HEK293 (cell line): ENCODE measurements around the gene KLHDC10.

Source experiments
- CTCF ChIA-PET: fragments of 350-600 bp; formaldehyde crosslinking; extraction: SDS; loops from one replicate; lab custom pipeline; 2021; ENCODE audit warnings: antibody characterized with exemption; lab: Yijun Ruan, JAX
- POLR2A ChIA-PET: fragments of 300-600 bp; formaldehyde crosslinking; extraction: SDS; loops from one replicate; lab custom pipeline; 2020; ENCODE audit warnings: antibody characterized with exemption, inconsistent platforms; lab: Yijun Ruan, JAX
- H3K27ac ChIP-seq: fragments of 200-500 bp; sonication (Bioruptor generic); 2 replicates; pipeline ENCODE4 v1.5.1; 2014; ENCODE audit warnings: low read depth, low read length, control low read depth, inconsistent platforms; ENCODE audit errors: extremely low read depth
- H3K36me3 ChIP-seq, 2 experiments: fragments of 200-500 bp in 1 of 2; sonication (Bioruptor generic) in 1 of 2; 1 replicate in 1 of 2; 2 replicates in 1 of 2; pipeline ENCODE4 v1.5.1; 2014 to 2017; ENCODE audit warnings: inconsistent platforms in 2 of 2, low read length in 2 of 2; ENCODE audit not compliant: control insufficient read depth in 2 of 2, insufficient read depth in 1 of 2
- H3K4me1 ChIP-seq: fragments of 200-500 bp; sonication (Bioruptor generic); 2 replicates; pipeline ENCODE4 v1.5.1; 2014; ENCODE audit warnings: mild to moderate bottlenecking, low read length, inconsistent platforms; ENCODE audit not compliant: control insufficient read depth, insufficient read depth
- H3K4me3 ChIP-seq: 2 replicates; pipeline ENCODE4 v1.5.1; 2011; ENCODE audit warnings: low read depth, mild to moderate bottlenecking, control low read depth, low read length, moderate library complexity
- H3K9me3 ChIP-seq: fragments of 200-500 bp; sonication (Bioruptor generic); 2 replicates; pipeline ENCODE4 v1.5.1; 2014; ENCODE audit warnings: low read depth, low read length, inconsistent platforms; ENCODE audit not compliant: control insufficient read depth, insufficient read depth
- BCL11A ChIP-seq: fragments of 450-650 bp; formaldehyde crosslinking; IDR thresholded peaks from 2 replicates; pipeline ENCODE4 v1.5.1; 2016; ENCODE audit warnings: low read depth, missing biosample characterization, missing genetic modification characterization
- GLI4 ChIP-seq: fragments of 450-650 bp; formaldehyde crosslinking; IDR thresholded peaks from 2 replicates; pipeline ENCODE4 v1.5.1; 2016; ENCODE audit warnings: missing biosample characterization, missing genetic modification characterization
- MEIS1 ChIP-seq: sonication (generic); formaldehyde crosslinking; IDR thresholded peaks from 2 replicates; pipeline ENCODE4 v1.8.1; 2022; ENCODE audit warnings: missing genetic modification reagents, mild to moderate bottlenecking, borderline replicate concordance
- MYNN ChIP-seq: fragments of 450-650 bp; formaldehyde crosslinking; IDR thresholded peaks from 2 replicates; pipeline ENCODE4 v1.5.1; 2016; ENCODE audit warnings: missing biosample characterization, missing genetic modification characterization, borderline replicate concordance
- MZF1 ChIP-seq: fragments of 450-650 bp; formaldehyde crosslinking; IDR thresholded peaks from 2 replicates; pipeline ENCODE4 v1.5.1; 2017; ENCODE audit warnings: missing biosample characterization, missing genetic modification characterization, borderline replicate concordance
- SP3 ChIP-seq: fragments of 450-650 bp; formaldehyde crosslinking; IDR thresholded peaks from 2 replicates; pipeline ENCODE4 v1.5.1; 2016; ENCODE audit warnings: missing biosample characterization, missing genetic modification characterization
- ZBTB1 ChIP-seq: fragments of 450-650 bp; formaldehyde crosslinking; IDR thresholded peaks from 2 replicates; pipeline ENCODE4 v1.5.1; 2016; ENCODE audit warnings: missing biosample characterization, missing genetic modification characterization
- ZFP3 ChIP-seq: fragments of 450-650 bp; formaldehyde crosslinking; IDR thresholded peaks from 2 replicates; pipeline ENCODE4 v1.5.1; 2016; ENCODE audit warnings: low read depth, missing biosample characterization, missing genetic modification characterization
- ZNF146 ChIP-seq: fragments of 450-650 bp; formaldehyde crosslinking; IDR thresholded peaks from 2 replicates; pipeline ENCODE4 v1.5.1; 2016; ENCODE audit warnings: missing biosample characterization, missing genetic modification characterization
- ZNF155 ChIP-seq: fragments of 450-650 bp; formaldehyde crosslinking; IDR thresholded peaks from 2 replicates; pipeline ENCODE4 v1.5.1; 2016; ENCODE audit warnings: missing biosample characterization, missing genetic modification characterization
- ZNF175 ChIP-seq: fragments of 450-650 bp; formaldehyde crosslinking; IDR thresholded peaks from 2 replicates; pipeline ENCODE4 v1.5.1; 2016; ENCODE audit warnings: missing biosample characterization, missing genetic modification characterization
- ZNF248 ChIP-seq: fragments of 450-650 bp; formaldehyde crosslinking; IDR thresholded peaks from 2 replicates; pipeline ENCODE4 v1.5.1; 2017; ENCODE audit warnings: missing biosample characterization, missing genetic modification characterization
- ZNF302 ChIP-seq: fragments of 450-650 bp; formaldehyde crosslinking; IDR thresholded peaks from 2 replicates; pipeline ENCODE4 v1.5.1; 2016; ENCODE audit warnings: missing biosample characterization, missing genetic modification characterization, low read depth
- ZNF324 ChIP-seq: fragments of 450-650 bp; formaldehyde crosslinking; IDR thresholded peaks from 2 replicates; pipeline ENCODE4 v1.5.1; 2016; ENCODE audit warnings: missing biosample characterization, missing genetic modification characterization
- ZNF350 ChIP-seq: fragments of 450-650 bp; formaldehyde crosslinking; IDR thresholded peaks from 2 replicates; pipeline ENCODE4 v1.5.0; 2017; ENCODE audit warnings: missing biosample characterization, mild to moderate bottlenecking, missing genetic modification characterization
- ZNF391 ChIP-seq: fragments of 450-650 bp; formaldehyde crosslinking; IDR thresholded peaks from 2 replicates; pipeline ENCODE4 v1.5.1; 2016; ENCODE audit warnings: low read depth, missing biosample characterization, missing genetic modification characterization, borderline replicate concordance
- ZNF629 ChIP-seq: fragments of 450-650 bp; formaldehyde crosslinking; IDR thresholded peaks from 2 replicates; pipeline ENCODE4 v1.5.1; 2017; ENCODE audit warnings: missing biosample characterization, missing genetic modification characterization
- ZNF747 ChIP-seq: fragments of 450-650 bp; formaldehyde crosslinking; IDR thresholded peaks from 2 replicates; pipeline ENCODE4 v1.5.1; 2016; ENCODE audit warnings: missing biosample characterization, missing genetic modification characterization
- ZNF791 ChIP-seq: fragments of 450-650 bp; formaldehyde crosslinking; IDR thresholded peaks from 2 replicates; pipeline ENCODE4 v1.5.1; 2016; ENCODE audit warnings: missing biosample characterization, missing genetic modification characterization
- TF ChIP-seq, protein P1 (sequence below): IDR thresholded peaks from 2 replicates; pipeline ENCODE4 v1.6.1; 2011; ENCODE audit warnings: mild to moderate bottlenecking, low read depth, low read length, borderline replicate concordance
- TF ChIP-seq, protein P2 (sequence below): fragments of 450-650 bp; formaldehyde crosslinking; optimal IDR thresholded peaks from 2 replicates; pipeline ENCODE3; 2016; ENCODE audit warnings: missing biosample characterization, mild to moderate bottlenecking, missing genetic modification characterization
- TF ChIP-seq, protein P3 (sequence below): fragments of 450-650 bp; formaldehyde crosslinking; IDR thresholded peaks from 2 replicates; pipeline ENCODE4 v1.5.1; 2017; ENCODE audit warnings: missing biosample characterization, missing genetic modification characterization

The KLHDC10 gene

DNA sequence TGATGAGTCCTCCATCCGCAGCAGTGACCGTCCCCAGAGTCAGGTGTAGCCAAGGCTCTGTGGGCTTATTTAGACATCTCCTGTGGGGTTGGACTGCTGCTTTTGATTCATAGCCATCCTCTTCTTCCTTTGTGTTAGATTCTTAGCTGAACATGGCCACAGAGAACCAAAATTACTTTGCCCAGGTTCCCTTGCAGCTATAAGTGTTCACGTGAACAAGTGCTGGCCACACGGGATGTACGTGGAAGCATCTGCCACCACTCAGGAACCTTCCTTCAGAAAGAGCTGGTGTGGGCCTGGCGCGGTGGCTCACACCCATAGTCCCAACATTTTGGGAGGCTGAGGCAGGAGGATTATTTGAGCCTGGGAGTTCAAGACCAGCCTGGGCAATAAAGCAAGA, 85.8 kb downstream of the KLHDC10 start:
- ChIA-PET POLR2A (interaction anchor here (0.5 to 0.7 kb wide), 2 partner anchors 10 to 105 kb away, joined by 3 to 6 read pairs; partner anchors contain the start of gene ZC3HC1), CTCF (interaction anchor here (0.6 kb wide), 1 partner anchor 895 kb away, joined by 5 read pairs; no protein-coding TSS in a partner anchor)

DNA sequence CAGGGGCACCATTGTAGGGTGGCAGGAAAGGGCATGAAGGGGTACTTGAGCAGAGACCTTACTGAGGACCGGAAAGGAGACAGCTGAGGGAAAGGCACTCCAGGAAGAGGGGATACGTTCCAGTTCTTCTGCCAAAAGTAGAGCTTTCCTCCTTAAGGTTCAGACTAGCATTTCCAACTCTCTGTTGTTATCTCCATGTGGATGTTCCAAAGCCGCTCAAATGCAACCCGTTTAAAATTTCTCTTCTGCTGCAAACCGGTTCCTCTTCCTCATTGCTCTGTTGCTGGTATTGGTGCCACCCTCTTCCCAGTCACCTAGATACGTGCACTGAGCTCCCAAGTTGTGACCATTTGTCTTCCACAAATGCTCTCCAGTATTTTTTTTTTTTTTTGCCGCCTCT, 87.4 kb downstream of the KLHDC10 start:
- TF ChIP-seq MZF1 (tag by site-specific recombination) = 0 out of 2 replicates have a peak, but pooled peaks have one; percentile 53
- no peak for TF ChIP-seq ZNF350 (tag by site-specific recombination)
- no peak for TF ChIP-seq ZNF629 (tag by site-specific recombination)
- TF ChIP-seq, all 188 proteins: peak for 1
- H3K27ac ChIP-seq = no peak overlapping the region
- ChIA-PET CTCF (no interaction called here), POLR2A (no interaction called here)
- H3K4me3 ChIP-seq = no peak overlapping the region
- H3K36me3 ChIP-seq = peaks cover 0 to 24% of the 10 kb centered on the region in 2 experiments; a peak in 2 of 3 replicates
- no peaks in the 10 kb centered on the region for H3K4me1 ChIP-seq
- H3K9me3 ChIP-seq = no peaks in the 10 kb centered on the region

More for the DNA sequence above, 85.8 kb downstream of the KLHDC10 start:
- Histone ChIP-seq H3K36me3 (peaks cover 0 to 12% of the 10 kb centered on the region in 2 experiments; a peak in 2 of 3 replicates), H3K9me3 (no peaks in the 10 kb centered on the region), H3K4me1 (no peaks in the 10 kb centered on the region), H3K4me3 (no peak overlapping the region), H3K27ac (no peak overlapping the region)
- TF ChIP-seq MEIS1 (CRISPR knock-in tag) = no peak
- no peak for TF ChIP-seq ZNF791
- TF ChIP-seq ZFP3 (tag by site-specific recombination) = no peak
- no peak for TF ChIP-seq BCL11A
- TF ChIP-seq ZNF302 (tag by site-specific recombination) = no peak

DNA sequence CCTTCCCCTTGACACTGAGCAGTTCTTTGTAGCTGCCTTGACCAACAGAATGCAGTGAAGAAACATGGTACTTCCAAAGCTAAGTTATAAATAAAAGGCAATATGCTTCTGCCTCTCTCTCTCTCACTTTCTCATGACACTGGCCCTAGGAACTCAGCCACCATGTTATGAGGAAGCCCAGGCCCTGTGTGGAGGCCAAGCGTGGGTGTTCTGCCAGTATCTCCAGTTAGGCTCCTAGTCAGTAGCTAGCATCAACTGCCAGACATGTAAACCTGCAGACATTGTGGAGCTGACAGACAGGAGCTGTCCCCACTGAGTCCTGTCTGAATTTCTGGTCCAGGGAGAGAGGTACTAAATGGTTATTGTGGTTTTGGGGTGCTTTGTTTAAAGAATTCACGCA, 89.7 kb downstream of the KLHDC10 start:
- Histone ChIP-seq H3K36me3 (peaks cover 3 to 38% of the 10 kb centered on the region in 2 experiments), H3K4me1 (no peaks in the 10 kb centered on the region), H3K4me3 (no peak overlapping the region), H3K9me3 (no peaks in the 10 kb centered on the region)
- CTCF ChIA-PET = interaction anchor here (1.2 kb wide), 1 partner anchor 98 kb away, joined by 3 read pairs; no protein-coding TSS in a partner anchor
- POLR2A ChIA-PET = no interaction called here
- TF ChIP-seq SP3 (no peak), ZNF324 (tag by site-specific recombination) (no peak), ZNF791 (no peak)
- TF ChIP-seq, protein P1, sequence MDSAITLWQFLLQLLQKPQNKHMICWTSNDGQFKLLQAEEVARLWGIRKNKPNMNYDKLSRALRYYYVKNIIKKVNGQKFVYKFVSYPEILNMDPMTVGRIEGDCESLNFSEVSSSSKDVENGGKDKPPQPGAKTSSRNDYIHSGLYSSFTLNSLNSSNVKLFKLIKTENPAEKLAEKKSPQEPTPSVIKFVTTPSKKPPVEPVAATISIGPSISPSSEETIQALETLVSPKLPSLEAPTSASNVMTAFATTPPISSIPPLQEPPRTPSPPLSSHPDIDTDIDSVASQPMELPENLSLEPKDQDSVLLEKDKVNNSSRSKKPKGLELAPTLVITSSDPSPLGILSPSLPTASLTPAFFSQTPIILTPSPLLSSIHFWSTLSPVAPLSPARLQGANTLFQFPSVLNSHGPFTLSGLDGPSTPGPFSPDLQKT = no peak
- TF ChIP-seq, protein P2, sequence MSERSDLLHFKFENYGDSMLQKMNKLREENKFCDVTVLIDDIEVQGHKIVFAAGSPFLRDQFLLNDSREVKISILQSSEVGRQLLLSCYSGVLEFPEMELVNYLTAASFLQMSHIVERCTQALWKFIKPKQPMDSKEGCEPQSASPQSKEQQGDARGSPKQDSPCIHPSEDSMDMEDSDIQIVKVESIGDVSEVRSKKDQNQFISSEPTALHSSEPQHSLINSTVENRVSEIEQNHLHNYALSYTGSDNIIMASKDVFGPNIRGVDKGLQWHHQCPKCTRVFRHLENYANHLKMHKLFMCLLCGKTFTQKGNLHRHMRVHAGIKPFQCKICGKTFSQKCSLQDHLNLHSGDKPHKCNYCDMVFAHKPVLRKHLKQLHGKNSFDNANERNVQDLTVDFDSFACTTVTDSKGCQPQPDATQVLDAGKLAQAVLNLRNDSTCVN (tag by site-specific recombination) = no peak
- TF ChIP-seq, all 188 proteins: peak for 0
- no peak overlapping the region for H3K27ac ChIP-seq

DNA sequence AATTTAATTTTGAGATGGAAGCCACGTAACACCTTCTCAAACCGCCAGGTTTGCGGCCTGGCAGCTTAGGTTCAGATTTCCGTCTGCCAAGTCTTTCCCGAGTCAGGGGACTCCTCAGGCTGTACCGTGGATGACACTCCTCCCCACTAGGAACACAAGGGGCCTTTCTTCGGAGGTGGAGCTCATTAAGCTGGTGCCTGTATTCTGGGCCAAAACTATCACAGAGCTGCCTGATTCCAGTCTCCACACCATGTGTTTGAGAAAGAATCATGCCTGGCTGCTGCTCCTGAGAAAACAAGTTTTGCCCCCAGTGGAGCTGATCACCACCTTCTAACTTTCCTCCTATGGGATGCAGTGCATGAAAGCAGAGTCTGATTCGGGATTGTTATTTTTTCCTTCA, 90.1 kb downstream of the KLHDC10 start:
- TF ChIP-seq ZNF391 (tag by site-specific recombination) = no peak
- TF ChIP-seq ZNF175 (tag by site-specific recombination) = no peak
- no peak for TF ChIP-seq ZBTB1
- no peak for TF ChIP-seq ZNF248 (tag by site-specific recombination)
- TF ChIP-seq GLI4 (tag by site-specific recombination) = no peak
- TF ChIP-seq, protein P3, sequence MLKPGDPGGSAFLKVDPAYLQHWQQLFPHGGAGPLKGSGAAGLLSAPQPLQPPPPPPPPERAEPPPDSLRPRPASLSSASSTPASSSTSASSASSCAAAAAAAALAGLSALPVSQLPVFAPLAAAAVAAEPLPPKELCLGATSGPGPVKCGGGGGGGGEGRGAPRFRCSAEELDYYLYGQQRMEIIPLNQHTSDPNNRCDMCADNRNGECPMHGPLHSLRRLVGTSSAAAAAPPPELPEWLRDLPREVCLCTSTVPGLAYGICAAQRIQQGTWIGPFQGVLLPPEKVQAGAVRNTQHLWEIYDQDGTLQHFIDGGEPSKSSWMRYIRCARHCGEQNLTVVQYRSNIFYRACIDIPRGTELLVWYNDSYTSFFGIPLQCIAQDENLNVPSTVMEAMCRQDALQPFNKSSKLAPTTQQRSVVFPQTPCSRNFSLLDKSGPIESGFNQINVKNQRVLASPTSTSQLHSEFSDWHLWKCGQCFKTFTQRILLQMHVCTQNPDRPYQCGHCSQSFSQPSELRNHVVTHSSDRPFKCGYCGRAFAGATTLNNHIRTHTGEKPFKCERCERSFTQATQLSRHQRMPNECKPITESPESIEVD (tag by site-specific recombination) = no peak
- TF ChIP-seq MYNN = no peak
- no peak for TF ChIP-seq ZNF155
- TF ChIP-seq ZNF146 (tag by site-specific recombination) = no peak
- no peak for TF ChIP-seq ZNF747 (tag by site-specific recombination)
- TF ChIP-seq, all 188 proteins: peak for 0
- CTCF ChIA-PET = interaction anchor here (0.6 to 1.2 kb wide), 3 partner anchors 25 to 602 kb away, joined by 3 to 4 read pairs (median 3); no protein-coding TSS in a partner anchor

More for the DNA sequence above, 90.1 kb downstream of the KLHDC10 start:
- Histone ChIP-seq H3K36me3 (peaks cover 3 to 39% of the 10 kb centered on the region in 2 experiments), H3K27ac (no peak overlapping the region), H3K4me1 (no peaks in the 10 kb centered on the region), H3K9me3 (no peaks in the 10 kb centered on the region), H3K4me3 (no peak overlapping the region)
- POLR2A ChIA-PET = no interaction called here
